Putamen (tissue), 1 donor: Measurements from ENCODE around the gene KLHL13.
"Not testable (repeated sequence)": the region's sequence is repeated elsewhere in the genome, so short reads cannot be mapped to it uniquely, and the experiment has no call there.

Experiments
- DNase-seq: peaks from one replicate; pipeline ENCODE4 v3.0.0-alpha.2; 2016; ENCODE audit warnings: low spot score

The KLHL13 gene

DNA sequence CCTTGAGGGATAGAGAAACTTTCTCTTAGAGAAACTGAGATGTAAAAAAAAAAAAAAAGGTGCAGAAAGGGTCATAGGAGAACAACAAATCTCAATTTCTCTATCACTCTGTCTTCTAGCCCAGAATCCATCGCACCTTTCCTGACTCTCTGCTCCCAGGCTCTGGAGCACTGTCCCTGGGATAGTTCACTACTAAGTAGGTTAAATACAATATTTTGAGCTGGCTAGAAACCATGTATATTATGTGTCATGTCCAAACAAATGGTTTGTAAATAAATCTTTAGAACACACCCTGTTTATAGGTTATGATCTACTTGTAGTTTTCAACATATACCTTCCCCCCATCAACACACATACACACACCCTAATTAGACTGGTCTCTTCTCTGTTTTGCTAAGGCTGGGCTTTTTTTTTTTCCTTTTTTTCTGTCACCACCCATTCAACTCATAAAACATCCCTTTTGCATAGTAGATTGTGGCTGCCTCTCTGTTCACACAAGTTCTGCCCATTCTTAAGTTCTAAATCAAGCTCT, 124.4 kb downstream of the KLHL13 start:
- DNase-seq, result no peak

DNA sequence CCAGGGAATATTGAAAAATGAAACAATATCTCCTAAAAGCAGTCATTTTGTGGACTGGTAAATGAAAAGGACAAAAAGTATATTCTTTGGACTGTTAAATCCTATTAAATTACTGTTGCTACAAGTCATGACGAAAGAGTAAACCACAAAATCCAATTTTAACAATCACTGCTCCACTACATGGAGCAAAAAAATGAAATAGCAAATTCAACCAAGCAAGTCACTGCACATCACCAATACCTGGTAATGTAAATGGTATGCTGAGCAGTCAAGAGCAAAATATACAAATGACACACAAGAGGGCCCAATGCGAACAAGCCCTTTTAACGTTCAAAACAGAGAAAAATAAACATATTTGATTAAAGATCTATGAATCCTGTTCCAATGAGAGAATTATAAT, 126.2 kb downstream of the KLHL13 start:
- DNase-seq, result no peak

DNA sequence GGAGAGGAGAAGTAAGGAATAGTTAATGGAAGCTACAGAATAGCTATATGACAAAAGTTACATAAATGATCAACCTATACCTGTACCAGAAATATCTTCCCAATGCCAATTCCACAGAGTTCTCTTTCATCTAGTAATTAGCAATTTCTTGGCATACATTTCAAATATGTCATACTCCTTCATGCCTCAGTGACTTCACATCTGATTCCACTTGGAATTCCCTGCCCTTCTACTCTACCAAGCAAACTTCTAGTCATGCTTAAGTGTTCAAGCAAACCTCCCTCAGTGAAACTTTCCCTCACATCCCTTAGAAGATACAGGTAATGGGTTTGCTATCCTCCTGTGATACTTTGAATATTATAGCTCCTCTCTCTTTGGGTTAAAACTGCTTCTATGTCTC, 127.1 kb downstream of the KLHL13 start:
- DNase-seq, result no peak

DNA sequence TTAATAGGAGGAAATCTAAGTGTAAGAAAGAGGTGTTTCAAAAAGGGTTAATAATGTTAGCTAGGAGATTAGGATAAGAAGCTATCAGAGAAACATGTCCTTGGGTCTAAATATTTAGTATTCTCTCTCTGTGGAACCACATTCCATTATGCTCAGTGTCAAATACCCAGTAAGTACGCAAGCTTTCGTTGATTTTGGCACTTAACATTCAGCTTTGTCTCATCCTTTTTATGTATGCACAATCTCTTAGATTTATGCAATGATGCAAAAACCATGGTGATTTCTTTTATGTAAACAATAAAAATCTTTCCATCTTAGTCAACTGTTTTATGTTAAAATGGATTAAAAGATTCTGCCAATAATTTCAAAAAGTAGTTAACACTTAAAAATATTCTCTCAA, 129.2 kb downstream of the KLHL13 start:
- no peak for DNase-seq

DNA sequence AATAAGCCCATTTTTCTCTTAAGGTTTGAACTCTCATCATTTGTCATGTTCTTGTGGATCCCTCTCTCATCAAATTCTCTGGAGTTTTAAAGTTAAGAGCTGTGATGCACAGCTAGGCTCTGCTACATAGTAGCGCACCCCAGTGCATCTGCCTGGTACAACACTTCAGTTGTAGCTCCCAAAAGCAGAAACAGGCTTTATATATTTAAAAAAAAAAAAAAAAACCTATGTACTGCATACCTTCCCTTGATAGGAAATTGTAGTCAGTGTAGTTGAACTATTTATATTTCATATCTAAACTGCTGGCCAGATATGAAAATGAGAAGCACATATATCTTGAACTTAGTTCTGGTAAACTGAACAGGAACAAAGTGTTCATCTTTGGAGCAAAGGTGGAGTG, 131.4 kb downstream of the KLHL13 start:
- DNase-seq, result no peak

DNA sequence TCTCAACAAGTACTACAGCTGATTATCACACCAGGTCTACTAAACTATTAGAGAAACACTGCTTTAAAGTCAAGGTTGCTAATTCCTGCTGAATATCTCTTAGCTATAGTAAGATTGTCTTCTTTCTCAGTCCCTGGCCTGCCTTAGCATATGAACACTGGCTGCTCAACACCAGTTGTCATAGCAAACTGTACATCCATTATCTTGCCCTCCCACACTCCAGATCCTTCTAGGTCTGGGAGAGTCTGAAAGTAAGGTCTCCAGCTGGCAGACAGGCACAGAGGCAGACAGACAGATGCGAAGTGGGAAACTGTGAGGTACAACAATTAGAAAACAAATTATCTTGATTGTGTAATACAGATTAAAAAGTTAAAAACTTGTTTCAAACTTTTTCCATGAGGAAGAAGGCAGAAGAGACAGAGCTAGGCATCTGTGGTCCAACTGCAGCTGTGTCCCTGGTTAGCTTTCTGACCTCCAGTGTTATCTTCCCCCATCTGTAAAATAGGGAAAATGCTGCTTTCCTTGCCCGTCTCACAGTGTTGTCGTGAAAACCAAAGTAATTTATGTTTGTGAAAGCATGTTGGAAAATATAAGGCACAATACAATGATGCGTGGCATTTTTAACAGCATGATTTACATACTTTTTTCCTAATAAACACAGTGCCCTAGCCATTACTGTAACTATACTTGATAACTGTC, 133.8 kb downstream of the KLHL13 start:
- no peak for DNase-seq

DNA sequence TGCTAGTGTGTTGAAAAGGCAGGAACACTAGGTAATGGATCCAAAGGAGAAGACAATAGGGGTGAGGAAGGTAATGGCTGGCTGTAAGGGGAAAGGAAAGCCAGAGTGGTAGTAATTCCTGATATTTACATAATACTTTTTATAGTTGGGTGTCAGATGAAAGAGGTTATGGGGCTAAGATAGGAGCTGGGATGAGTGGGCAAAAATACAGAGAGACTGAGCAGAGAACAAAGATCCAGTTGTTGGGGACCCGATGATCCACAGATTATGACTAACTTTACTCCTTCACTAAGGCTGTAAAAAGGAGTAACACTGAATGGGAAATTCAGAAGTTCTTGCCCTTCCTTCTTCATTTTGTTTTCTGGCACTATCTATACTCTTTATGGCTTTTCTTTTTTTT, 138.2 kb downstream of the KLHL13 start:
- DNase-seq, result no peak

DNA sequence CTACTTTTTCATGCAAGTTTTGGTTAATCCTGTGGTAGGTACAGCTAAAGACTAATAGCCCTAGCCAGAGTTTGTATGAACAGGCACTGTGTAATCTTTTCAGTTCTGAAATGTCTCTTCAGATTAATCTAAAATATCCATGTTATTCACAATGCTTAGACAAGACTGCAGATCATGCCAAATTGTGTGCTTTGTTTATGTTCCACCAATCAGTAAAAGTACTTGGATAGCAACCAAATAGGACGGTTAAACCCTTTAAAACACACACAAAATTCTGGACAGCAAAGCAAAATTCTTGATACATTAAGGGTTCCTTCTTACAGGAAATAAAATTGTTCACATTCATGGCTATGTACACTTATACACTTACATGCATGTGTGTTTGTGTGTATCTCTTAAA, 139.1 kb downstream of the KLHL13 start:
- no peak for DNase-seq

DNA sequence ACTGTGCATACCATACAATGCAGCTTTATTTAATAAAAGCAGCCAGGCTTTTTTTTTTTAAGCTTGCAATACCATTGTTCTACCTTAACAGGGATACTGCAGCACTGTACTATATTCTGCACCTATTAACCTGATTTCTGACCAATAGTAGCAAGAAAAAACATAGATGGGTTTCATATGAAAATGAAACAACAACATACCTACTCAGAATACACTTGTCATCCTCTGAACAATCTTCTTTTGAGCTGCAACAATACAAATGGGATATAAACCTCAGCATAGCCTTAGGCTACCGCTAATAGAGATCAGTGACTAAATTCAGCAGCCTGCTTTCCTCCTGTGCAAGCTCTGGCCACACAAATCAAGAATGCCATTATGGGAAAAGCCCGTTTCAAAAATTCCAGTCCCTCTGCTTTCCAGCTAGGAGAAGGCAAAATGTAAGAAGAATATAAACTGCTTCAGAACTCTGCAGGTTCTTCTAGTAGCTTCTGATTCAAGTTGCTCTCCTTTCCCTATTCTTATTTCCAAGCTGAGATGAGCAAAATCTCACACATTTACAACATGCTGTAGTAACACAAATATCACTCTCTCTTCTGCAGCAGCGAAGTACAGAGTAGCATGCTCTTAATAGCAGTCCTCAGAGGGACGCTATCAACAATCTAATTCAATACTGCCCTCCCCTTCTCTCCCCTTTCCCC, 143.4 kb downstream of the KLHL13 start:
- DNase-seq, result no peak

DNA sequence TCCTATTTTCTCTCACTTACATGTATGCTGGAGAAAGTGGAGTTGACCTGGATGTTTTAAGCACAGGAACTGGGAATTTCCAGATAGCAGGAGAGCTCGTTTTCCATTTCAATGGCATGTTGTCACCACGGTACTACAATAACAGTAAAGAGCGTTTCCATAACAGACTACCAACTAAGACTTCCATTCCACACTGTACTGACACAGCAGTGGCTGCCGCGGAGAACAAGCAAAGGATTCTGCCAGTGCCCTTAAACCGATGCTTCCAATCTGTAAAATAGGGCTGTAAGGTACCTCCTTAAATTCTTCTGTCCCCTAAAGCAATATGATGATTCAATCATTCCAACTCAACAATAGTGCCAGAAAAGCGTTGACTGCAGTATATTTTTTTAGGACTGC, 143.9 kb downstream of the KLHL13 start:
- DNase-seq, result no peak

DNA sequence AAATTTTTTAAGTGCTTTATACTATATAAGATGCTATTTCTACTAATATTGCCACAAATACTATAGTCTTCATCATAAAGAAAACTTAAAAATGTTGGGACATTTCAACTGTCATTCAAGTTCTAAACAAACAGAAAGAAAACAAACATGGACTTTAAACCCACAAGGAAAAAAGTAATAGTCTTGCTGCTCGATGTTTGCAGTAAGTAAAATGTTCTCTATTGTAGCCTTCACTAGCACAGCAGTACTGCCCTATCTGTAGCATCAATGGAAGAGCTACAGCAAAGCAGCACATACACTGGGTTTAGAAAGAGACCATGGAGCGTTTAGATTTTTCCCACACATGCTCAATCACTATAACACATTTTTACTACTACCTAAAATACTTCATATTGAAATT, 146.8 kb downstream of the KLHL13 start:
- DNase-seq, result no peak

DNA sequence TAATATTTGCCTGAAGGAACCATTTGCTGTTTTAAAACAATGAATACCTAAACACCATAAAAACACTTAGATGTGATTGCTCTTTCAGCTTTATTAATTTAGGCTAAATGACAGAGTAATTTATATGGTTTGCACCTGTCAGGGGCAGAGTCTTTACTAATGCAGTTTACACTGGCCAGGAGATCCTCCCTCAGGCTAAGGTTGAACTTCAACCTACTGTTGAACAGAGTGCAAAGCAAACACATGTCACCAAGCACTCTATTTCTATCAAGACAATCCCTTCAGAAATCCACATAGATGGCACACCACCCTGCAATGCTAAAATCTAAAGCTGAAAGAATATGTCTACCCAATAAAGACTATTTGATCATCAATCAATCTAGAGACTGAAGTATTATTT, 147.3 kb downstream of the KLHL13 start:
- no peak for DNase-seq

DNA sequence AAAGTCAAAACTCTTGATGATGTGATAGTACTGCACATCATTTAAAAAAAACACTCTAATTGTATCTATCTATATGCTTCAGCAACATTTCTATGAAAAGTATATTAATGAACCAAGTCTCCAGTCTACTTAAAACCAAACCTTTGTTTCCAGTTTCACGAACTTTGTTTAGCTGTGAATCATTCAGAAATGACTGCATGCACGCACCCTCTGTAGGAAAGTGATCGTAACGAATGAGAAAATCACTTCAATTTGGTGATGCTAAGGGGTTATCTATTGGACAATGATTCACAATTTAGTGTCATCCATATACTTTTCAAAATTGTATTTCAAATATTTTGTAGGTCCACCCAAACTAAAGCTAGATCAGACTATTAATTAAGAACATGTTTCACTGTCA, 157.6 kb downstream of the KLHL13 start:
- DNase-seq, result no peak

DNA sequence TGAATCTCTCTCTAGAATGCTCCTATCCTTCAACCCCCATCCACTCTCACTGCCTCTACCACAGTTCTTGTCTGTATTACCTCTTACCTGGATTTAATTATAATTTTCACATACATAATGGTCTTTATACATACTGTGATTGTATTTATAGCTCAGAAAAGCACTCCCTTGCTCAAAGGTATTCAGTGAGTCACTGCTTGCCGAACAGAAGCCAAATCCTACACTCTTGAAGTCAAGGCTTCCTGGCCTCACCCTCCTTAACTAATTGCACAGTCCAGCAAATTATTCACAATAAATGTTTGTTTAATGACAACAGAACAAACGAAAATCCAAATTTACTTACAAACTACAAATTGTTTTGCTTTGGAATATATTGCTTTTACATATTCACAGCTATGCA, 159.5 kb downstream of the KLHL13 start:
- no peak for DNase-seq

DNA sequence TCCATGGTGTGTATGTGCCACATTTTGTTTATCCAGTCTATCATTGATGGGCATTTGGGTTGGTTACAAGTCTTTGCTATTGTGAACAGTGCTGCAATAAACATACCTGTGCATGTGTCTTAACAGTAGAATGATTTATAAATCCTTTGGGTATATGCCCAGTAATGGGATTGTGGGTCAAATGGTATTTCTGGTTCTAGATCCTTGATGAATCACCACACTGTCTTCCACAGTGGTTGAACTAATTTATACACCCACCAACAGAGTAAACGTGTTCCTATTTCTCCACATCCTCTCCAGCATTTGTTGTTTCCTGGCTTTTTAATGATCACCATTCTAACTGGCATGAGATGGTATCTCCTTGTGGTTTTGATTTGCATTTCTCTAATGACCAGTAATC, 177.3 kb downstream of the KLHL13 start:
- DNase-seq, result not testable (repeated sequence)

DNA sequence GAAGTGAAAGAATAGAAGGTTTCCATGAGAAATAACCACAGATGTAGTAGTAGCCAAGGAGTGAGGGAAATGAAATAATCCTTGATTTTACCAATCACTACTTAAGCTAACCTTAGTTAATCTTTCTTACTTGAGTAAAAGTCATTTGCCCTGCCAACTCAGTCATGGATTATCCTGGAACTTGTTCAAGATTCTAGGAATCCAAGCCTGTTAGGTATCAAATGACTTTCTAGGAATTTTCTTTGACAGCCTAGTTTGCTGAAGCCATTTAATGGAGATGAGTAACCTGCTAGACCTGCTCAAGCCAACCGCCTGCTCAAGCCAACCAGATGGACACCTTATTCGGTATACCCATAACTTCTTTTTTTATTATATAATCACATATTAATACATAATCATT, 180.5 kb downstream of the KLHL13 start:
- no peak for DNase-seq

DNA sequence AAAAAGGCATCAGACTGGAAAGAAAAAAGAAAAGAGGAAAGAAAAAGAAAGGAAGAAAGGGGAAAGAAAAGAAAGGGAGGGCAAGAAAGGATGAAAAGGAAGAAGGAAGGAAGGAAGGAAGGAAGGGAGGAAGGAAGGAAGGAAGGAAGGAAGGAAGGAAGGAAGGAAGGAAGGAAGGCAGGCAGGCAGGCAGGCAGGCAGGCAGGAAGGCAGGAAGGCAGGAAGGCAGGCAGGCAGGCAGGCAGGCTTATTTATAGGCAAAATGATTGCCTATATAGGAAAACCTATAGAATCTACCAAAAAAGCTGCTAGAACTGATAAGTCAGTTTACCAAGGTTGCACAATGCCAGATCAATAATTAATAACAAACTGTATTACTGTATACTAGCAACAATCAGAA, 186.5 kb downstream of the KLHL13 start:
- DNase-seq, result not testable (repeated sequence)

DNA sequence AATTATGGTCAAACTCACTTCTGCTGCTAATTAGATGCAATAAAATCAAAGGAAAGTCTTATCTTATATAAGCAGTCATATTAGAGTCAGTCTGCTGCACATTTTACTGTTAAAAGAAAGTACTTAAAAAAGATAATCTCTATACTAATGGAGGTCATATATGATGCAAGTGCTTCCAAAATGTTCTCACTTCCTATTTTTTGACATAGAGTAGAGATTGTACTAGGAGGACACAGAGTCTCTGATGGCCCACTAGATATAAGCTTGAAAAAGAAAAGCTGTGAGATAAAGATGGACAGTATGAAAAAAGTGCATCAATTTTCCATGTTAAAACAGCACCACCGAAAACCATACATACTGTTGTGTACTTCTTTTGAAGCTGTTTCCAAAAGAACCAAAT, 196.9 kb downstream of the KLHL13 start:
- DNase-seq, result no peak

DNA sequence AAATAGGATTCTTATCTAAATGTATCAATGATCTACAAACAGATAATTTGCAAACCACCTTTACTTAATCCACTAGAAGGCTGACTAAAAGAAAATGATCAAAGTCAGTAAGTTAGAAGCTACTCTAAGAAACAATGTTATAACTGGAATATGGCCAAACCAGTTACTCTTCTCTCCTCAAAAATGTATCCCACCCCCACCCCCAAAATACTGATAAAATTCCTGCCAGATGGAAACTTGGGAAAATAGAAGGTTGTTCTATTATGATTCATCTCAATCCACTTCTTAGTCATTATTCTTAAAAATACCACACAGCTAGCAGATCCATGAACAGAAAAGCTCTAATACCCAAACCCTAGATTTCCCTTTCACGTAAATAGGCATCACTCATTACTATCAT, 206.4 kb downstream of the KLHL13 start:
- DNase-seq, result no peak

DNA sequence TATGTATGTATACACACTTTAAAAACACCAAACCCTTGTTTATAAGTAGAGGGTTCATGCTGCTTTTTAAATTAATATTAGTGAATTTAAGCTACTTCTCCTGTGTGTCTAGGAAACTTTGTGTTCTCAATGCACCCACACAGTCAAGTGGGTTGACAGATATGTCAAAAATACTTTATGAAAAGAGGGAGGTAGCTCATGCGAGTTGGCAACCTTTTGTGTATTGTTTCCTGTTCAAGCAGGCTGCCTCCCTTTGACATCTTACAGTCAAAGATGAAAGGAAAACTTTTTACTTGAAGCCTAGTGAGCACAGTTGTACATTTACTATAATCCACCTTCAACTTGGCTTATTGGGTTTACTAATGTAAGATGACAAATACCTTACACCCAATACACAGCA, 218.4 kb downstream of the KLHL13 start:
- peak; percentile 54 for DNase-seq

DNA sequence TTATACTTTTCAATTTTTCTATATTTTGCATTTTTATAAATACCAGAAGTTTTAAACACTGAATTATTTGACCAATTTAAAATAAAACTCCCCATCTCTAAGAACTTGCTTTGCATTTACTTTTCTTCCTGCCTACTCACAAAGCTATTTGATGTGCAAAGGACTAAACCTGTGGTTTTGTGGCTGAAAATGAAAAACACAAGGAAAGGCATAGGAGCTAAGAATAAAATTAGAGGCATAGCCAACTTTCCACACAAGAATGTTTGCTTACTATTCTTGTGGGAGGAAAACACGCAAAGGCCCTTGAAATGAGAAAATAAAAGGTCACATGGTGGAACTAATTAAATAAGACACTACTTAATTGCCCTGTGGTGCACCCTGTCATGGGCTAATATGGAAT, 221.2 kb downstream of the KLHL13 start:
- DNase-seq, result no peak

DNA sequence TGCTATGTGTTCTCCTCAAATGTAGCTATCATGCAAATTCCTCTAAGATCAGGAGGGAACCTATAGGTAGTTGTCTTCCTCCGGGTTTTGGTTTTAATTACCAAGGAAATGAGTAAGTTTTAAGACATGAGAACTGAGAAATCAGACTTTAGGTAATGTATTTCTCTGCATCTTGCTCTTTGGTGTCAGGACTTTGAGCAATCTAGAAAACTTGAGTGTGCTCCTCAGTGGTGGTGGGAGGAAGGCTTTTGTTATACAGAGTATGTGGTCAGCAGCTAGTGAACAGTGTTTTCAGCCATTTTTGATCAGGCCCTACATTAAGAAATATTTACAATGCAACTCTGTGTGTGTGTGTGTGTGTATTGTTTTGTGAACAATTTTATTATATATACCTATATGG, 224.1 kb downstream of the KLHL13 start:
- DNase-seq, result no peak

DNA sequence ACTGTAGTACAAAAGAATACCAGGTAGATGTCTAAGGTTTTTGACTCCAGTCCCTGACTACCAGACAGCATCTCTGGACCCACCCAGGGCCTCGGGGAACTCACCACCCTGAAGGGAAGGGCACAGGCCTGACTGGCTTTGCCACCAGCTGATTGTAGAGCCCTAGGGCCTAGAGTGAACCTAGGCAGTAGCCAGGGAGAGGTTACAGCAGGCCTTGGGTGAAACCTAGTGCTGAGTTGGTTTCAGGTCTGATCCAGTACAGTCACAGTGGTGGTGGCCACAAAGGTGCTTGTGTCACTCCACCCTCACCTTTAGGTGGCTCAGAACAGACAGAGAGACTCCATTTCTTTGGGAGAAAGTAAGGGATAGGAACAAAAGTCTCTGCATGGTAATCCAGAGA, 244.8 kb downstream of the KLHL13 start:
- DNase-seq, result no peak

DNA sequence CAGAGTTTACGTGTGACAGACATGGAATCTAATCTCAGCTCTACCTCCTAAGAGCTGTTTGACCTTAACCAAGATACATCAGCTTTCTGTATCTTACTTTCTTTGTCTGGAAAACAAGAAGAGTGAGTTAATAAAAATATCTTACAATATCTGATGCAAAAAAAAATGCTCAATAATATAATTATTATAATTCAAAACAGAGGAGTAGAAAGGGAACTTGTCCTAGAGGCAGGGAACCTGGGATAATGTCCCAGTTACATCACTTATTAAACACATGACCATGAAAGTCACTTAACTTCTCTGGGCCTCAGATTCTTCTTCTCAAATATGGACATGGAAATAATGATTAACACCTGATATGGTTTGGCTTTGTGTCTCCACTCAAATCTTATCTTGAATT, 256.1 kb downstream of the KLHL13 start:
- DNase-seq, result no peak
